Hepatocyte (in vitro differentiated cells): ENCODE measurements around the gene IQGAP2. TPM values are rescaled to one million over a fixed set of nuclear protein-coding genes. Genes with fewer than 3 reads are reported as not detected.

ENCODE experiments used
- DNase-seq: peaks from one replicate; pipeline ENCODE4 v3.0.0-alpha.2; 2016; ENCODE audit warnings: low spot score
- H2AFZ ChIP-seq: fragments of 200-600 bp; sonication (generic); 2 replicates; pipeline ENCODE4 v1.6.0; 2016; ENCODE audit warnings: antibody characterized with exemption, mild to moderate bottlenecking
- H3K27ac ChIP-seq: fragments of 200-600 bp; sonication (generic); 2 replicates; pipeline ENCODE4 v1.5.1; 2016; ENCODE audit warnings: mild to moderate bottlenecking
- H3K27me3 ChIP-seq: fragments of 200-600 bp; sonication (generic); 2 replicates; pipeline ENCODE4 v1.6.1; 2016
- H3K36me3 ChIP-seq: fragments of 200-600 bp; sonication (generic); replicated peaks from 2 replicates; pipeline ENCODE4 v1.5.1; 2016; ENCODE audit warnings: low read depth; ENCODE audit not compliant: insufficient read depth
- H3K4me1 ChIP-seq: fragments of 200-600 bp; sonication (generic); 2 replicates; pipeline ENCODE4 v1.5.1; 2016; ENCODE audit warnings: mild to moderate bottlenecking, moderate library complexity; ENCODE audit not compliant: insufficient read depth
- H3K4me2 ChIP-seq: fragments of 200-600 bp; sonication (generic); 2 replicates; pipeline ENCODE4 v1.6.0; 2016
- H3K4me3 ChIP-seq: fragments of 200-600 bp; sonication (generic); 2 replicates; pipeline ENCODE4 v1.5.1; 2016; ENCODE audit warnings: mild to moderate bottlenecking
- H3K79me2 ChIP-seq: fragments of 200-600 bp; sonication (generic); 2 replicates; pipeline ENCODE4 v1.6.0; 2017; ENCODE audit warnings: mild to moderate bottlenecking
- H3K9me2 ChIP-seq: fragments of 200-600 bp; sonication (generic); replicated peaks from 2 replicates; pipeline ENCODE4 v1.6.0; 2017; ENCODE audit warnings: mild to moderate bottlenecking; ENCODE audit not compliant: insufficient read depth
- H3K9me3 ChIP-seq: fragments of 200-600 bp; sonication (generic); 2 replicates; pipeline ENCODE4 v1.5.1; 2016; ENCODE audit warnings: low read depth, mild to moderate bottlenecking
- H4K20me1 ChIP-seq: fragments of 200-600 bp; sonication (generic); 2 replicates; pipeline ENCODE4 v1.6.0; 2016; ENCODE audit warnings: mild to moderate bottlenecking; ENCODE audit not compliant: insufficient read depth, poor library complexity, severe bottlenecking
- CTCF ChIP-seq: fragments of 200-600 bp; sonication (generic); IDR thresholded peaks from 2 replicates; pipeline ENCODE4 v1.5.1; 2016; ENCODE audit warnings: antibody characterized with exemption, mild to moderate bottlenecking; ENCODE audit not compliant: poor library complexity
- EZH2 ChIP-seq: fragments of 200-600 bp; sonication (generic); IDR thresholded peaks from 2 replicates; pipeline ENCODE4 v1.6.1; 2016; ENCODE audit warnings: antibody characterized with exemption, mild to moderate bottlenecking, borderline replicate concordance
- EZH2phosphoT487 ChIP-seq: fragments of 200-600 bp; sonication (generic); IDR thresholded peaks from one replicate; pipeline ENCODE4 v1.6.1; 2018; ENCODE audit warnings: antibody characterized with exemption, mild to moderate bottlenecking, low read depth, moderate library complexity; ENCODE audit not compliant: unreplicated experiment, severe bottlenecking
- WGBS: methylation state at CpG from one replicate; pipeline ENCODE4 v1.1.6; 2016; ENCODE audit warnings: low lambda C conversion rate; ENCODE audit errors: missing lambda C conversion rate; 5-methylcytosine and 5-hydroxymethylcytosine counted together
- polyA plus RNA-seq: library from polyadenylated mRNA; unstranded; fragments of >200 nt; fragmentation: Nextera tagmentation; extraction: Ambion mirVana; gene quantifications from 2 replicates; pipeline ENCODE4 v1.2.1, GENCODE V29; 2016
- total RNA-seq: library from RNA; depleted of rRNA; stranded (reverse); fragments of >200 nt; gene quantifications from 2 replicates; pipeline ENCODE4 v1.2.3, GENCODE V29; 2014

Gene IQGAP2
- total and polyA plus RNA-seq, 2 experiments from 2014 or later, result 37.2 to 78.9 TPM

GRCh38 chr5:76372323-76373054 is 30.6 kb upstream of the IQGAP2 start:
- WGBS, result 43% methylated on average over 11 of the region's 11 CpGs
- TF ChIP-seq EZH2phosphoT487 (no peak), EZH2 (no peak), CTCF (no peak)

GRCh38 chr5:76376148-76376865 is 26.8 kb upstream of the IQGAP2 start:
- Histone ChIP-seq H4K20me1 (no peaks in the 10 kb centered on the region), H3K9me3 (no peaks in the 10 kb centered on the region), H2AFZ (no peak overlapping the region), H3K4me3 (no peak overlapping the region), H3K9me2 (no peaks in the 10 kb centered on the region), H3K36me3 (no peaks in the 10 kb centered on the region), H3K4me1 (peaks cover 23% of the 10 kb centered on the region), H3K27me3 (no peaks in the 10 kb centered on the region), H3K27ac (no peak overlapping the region), H3K79me2 (no peaks in the 10 kb centered on the region), H3K4me2 (no peak overlapping the region)
- TF ChIP-seq CTCF (no peak), EZH2phosphoT487 (no peak), EZH2 (no peak)
- 91% methylated on average over 3 of the region's 3 CpGs for WGBS
- no peak for DNase-seq

More at GRCh38 chr5:76372323-76373054, 30.6 kb upstream of the IQGAP2 start:
- Histone ChIP-seq H3K9me2 (no peaks in the 10 kb centered on the region), H3K4me3 (no peak overlapping the region), H4K20me1 (no peaks in the 10 kb centered on the region), H3K36me3 (no peaks in the 10 kb centered on the region), H3K79me2 (no peaks in the 10 kb centered on the region), H3K4me1 (peaks cover 13% of the 10 kb centered on the region), H3K9me3 (no peaks in the 10 kb centered on the region), H3K27me3 (no peaks in the 10 kb centered on the region), H3K4me2 (peak overlapping the region; percentile 60), H3K27ac (peak overlapping the region; percentile 52), H2AFZ (no peak overlapping the region)
- DNase-seq, result peak; percentile 86

GRCh38 chr5:76376866-76377230 is 26.2 kb upstream of the IQGAP2 start:
- H3K27ac ChIP-seq, result no peak overlapping the region
- H3K9me3 ChIP-seq, result no peaks in the 10 kb centered on the region
- no peak overlapping the region for H2AFZ ChIP-seq
- no peaks in the 10 kb centered on the region for H3K9me2 ChIP-seq
- H4K20me1 ChIP-seq, result no peaks in the 10 kb centered on the region
- no peak overlapping the region for H3K4me2 ChIP-seq
- H3K79me2 ChIP-seq, result no peaks in the 10 kb centered on the region
- TF ChIP-seq CTCF, result no peak
- WGBS, result 88% methylated on average over 3 of the region's 3 CpGs
- H3K4me1 ChIP-seq, result peaks cover 19% of the 10 kb centered on the region
- no peak for DNase-seq
- H3K27me3 ChIP-seq, result no peaks in the 10 kb centered on the region
- H3K36me3 ChIP-seq, result no peaks in the 10 kb centered on the region
- H3K4me3 ChIP-seq, result no peak overlapping the region
